Dendritic cell treated with granulocyte-macrophage colony-stimulating factor and Interleukin-4, amounts not matched to agents 40 ng/mL and 50 ng/mL, for 4 days (primary cell): ENCODE results near the gene KCNAB2.

Experiments used
- H3K27ac Mint-ChIP-seq: one replicate; pipeline ENCODE4 v1.8.0; 2022; ENCODE audit warnings: mild to moderate bottlenecking, mixed read lengths
- H3K27me3 Mint-ChIP-seq: one replicate; pipeline ENCODE4 v1.8.0; 2022; ENCODE audit warnings: mild to moderate bottlenecking, mixed read lengths
- H3K36me3 Mint-ChIP-seq: one replicate; pipeline ENCODE4 v1.8.0; 2022; ENCODE audit warnings: low read depth, mixed read lengths
- H3K4me1 Mint-ChIP-seq: one replicate; pipeline ENCODE4 v1.8.0; 2022; ENCODE audit warnings: low read depth, mixed read lengths
- H3K4me3 Mint-ChIP-seq: one replicate; pipeline ENCODE4 v1.8.0; 2022; ENCODE audit warnings: mild to moderate bottlenecking, moderate library complexity, mixed read lengths
- H3K9me3 Mint-ChIP-seq: one replicate; pipeline ENCODE4 v1.8.0; 2022; ENCODE audit warnings: mixed read lengths
- intact Hi-C: fragments of 100-400 bp; cut with micrococcal nuclease; formaldehyde crosslinking; loops from one replicate; pipeline ENCODE4 v1.15.0; 2022

The KCNAB2 gene

DNA sequence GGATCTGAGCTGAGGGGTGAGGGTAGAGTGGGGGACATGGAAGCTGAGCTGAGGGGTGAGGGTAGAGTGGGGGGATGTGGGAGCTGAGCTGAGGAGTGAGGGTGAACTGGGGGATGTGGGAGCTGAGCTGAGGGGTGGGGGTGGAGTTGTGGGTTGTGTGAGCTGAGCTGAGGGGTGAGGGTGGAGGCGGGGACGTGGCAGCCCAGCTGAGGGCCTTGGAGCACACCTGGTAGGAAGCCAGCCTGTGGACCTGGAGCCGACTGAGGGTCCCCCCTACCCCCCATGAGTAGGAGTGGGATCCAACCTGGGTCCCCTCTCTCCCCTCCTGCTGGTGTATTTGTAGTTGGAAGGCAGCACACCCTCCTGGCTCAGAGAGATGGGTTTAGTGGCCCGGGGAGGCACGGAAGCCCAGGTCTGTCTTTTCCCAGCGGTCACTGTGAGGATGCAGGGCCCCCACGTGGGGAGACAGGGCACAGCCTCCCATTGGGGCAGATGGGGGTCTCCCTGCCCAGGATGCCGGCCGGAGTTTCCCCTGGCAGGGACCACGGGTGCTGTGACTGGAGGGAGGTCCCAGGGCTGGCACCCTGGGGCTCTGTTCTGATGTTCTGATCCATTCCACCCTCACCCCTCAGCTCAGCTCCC, 40.3 kb upstream of the KCNAB2 start:
- no peaks in the 10 kb centered on the region for H3K9me3 Mint-ChIP-seq
- intact Hi-C loops, result no loop called here
- H3K27ac Mint-ChIP-seq, result no peak overlapping the region
- peaks cover 20% of the 10 kb centered on the region for H3K4me1 Mint-ChIP-seq
- H3K4me3 Mint-ChIP-seq, result no peak overlapping the region
- peaks cover 11% of the 10 kb centered on the region for H3K36me3 Mint-ChIP-seq
- no peaks in the 10 kb centered on the region for H3K27me3 Mint-ChIP-seq

- peaks cover 20% of the 10 kb centered on the region for H3K4me1 Mint-ChIP-seq
- peaks cover 11% of the 10 kb centered on the region for H3K36me3 Mint-ChIP-seq
- intact Hi-C loops, result no loop called here
- H3K27me3 Mint-ChIP-seq, result no peaks in the 10 kb centered on the region
- H3K4me3 Mint-ChIP-seq, result no peak overlapping the region
- H3K27ac Mint-ChIP-seq, result no peak overlapping the region
- H3K9me3 Mint-ChIP-seq, result no peaks in the 10 kb centered on the region
Measured at GRCh38 chr1:6006882-6007281, 38.8 kb upstream of the KCNAB2 start.

- peaks cover 20% of the 10 kb centered on the region for H3K4me1 Mint-ChIP-seq
- H3K9me3 Mint-ChIP-seq, result no peaks in the 10 kb centered on the region
- H3K27ac Mint-ChIP-seq, result no peak overlapping the region
- no peak overlapping the region for H3K4me3 Mint-ChIP-seq
- peaks cover 11% of the 10 kb centered on the region for H3K36me3 Mint-ChIP-seq
- intact Hi-C loops, result no loop called here
- H3K27me3 Mint-ChIP-seq, result no peaks in the 10 kb centered on the region
Measured at GRCh38 chr1:6007318-6008083, 38.2 kb upstream of the KCNAB2 start.

GRCh38 chr1:6008084-6008415, 37.6 kb upstream of the KCNAB2 start:
- Mint-ChIP-seq H3K27me3 (no peaks in the 10 kb centered on the region), H3K4me1 (peaks cover 20% of the 10 kb centered on the region), H3K36me3 (peaks cover 9% of the 10 kb centered on the region), H3K4me3 (no peak overlapping the region), H3K27ac (no peak overlapping the region), H3K9me3 (no peaks in the 10 kb centered on the region)
- intact Hi-C loops, result no loop called here

- H3K4me1 Mint-ChIP-seq, result peaks cover 23% of the 10 kb centered on the region
- intact Hi-C loops, result no loop called here
- peaks cover 9% of the 10 kb centered on the region for H3K36me3 Mint-ChIP-seq
- no peaks in the 10 kb centered on the region for H3K9me3 Mint-ChIP-seq
- H3K27ac Mint-ChIP-seq, result no peak overlapping the region
- H3K4me3 Mint-ChIP-seq, result no peak overlapping the region
- no peaks in the 10 kb centered on the region for H3K27me3 Mint-ChIP-seq
Measured at GRCh38 chr1:6008696-6009095, 37.0 kb upstream of the KCNAB2 start.

DNA sequence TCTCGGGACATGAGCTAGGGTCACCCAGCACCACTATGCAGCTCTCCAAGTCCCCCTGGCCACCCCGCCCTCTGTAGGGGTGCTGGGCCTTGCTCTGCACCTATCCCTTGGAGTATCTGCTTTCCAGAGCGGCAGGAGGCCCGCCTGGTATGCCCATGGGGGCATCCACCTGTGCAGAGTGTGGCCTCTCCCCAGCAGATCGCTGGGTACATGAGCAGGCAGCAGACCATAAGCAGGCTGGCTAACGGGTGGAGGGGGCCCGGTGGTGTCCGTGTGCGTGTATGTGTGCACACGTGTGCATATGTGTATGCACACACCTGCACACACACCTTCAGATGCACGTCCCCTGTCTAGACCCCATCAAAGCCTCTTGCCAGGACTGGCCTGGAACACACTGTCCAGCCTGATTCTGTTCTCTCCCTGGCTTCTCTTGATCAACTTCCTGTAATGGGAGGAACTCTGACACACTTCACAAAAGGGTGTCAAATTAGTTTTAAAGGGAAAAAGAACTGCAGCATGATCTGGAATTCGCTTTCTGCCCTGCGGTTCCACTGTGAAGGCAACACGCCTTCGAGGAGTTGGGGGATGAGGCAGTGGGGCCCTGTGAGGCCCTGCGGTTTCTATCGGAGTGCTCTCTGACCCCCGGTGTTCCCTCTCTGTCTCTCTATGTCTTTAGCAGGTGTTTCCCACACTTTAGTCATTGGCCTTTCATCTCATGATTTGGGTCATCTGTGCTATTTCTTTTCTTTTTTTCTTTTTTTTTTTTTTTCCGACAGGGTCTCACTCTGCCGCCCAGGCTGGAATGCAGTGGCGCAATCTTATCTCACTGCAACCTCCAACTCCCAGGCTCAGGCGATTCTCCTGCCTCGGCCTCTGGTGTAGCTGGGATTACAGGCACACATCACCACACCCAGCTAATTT, 36.3 kb upstream of the KCNAB2 start:
- no peak overlapping the region for H3K27ac Mint-ChIP-seq
- intact Hi-C loops, result no loop called here
- peaks cover 30% of the 10 kb centered on the region for H3K4me1 Mint-ChIP-seq
- no peak overlapping the region for H3K4me3 Mint-ChIP-seq
- no peaks in the 10 kb centered on the region for H3K9me3 Mint-ChIP-seq
- H3K27me3 Mint-ChIP-seq, result no peaks in the 10 kb centered on the region
- peaks cover 12% of the 10 kb centered on the region for H3K36me3 Mint-ChIP-seq

DNA sequence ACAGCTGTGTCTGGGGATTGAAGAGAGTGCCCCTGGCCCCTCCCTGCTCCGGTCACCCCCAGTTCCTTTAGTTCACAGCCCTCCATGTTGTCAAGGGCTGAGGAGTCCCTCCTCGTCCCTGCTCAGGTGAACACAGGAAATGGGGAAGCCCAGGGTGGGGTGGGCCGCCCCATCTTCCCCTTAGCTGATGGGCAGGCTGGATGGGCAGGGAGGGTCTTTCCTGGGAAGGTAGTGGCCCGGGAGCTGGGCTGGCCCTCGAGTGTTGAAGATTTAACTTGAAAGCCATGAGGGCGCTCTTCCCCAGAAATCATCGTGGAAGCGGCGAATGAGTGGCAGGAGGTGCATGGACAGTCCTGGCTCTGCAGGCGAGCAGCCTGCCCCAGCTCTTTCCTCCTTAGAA, 35.1 kb upstream of the KCNAB2 start:
- no peaks in the 10 kb centered on the region for H3K27me3 Mint-ChIP-seq
- H3K27ac Mint-ChIP-seq, result no peak overlapping the region
- H3K9me3 Mint-ChIP-seq, result no peaks in the 10 kb centered on the region
- H3K36me3 Mint-ChIP-seq, result peaks cover 12% of the 10 kb centered on the region
- H3K4me1 Mint-ChIP-seq, result peaks cover 42% of the 10 kb centered on the region
- intact Hi-C loops, result no loop called here
- H3K4me3 Mint-ChIP-seq, result no peak overlapping the region

GRCh38 chr1:6011161-6011945, 34.3 kb upstream of the KCNAB2 start:
- peaks cover 43% of the 10 kb centered on the region for H3K4me1 Mint-ChIP-seq
- intact Hi-C loops, result no loop called here
- H3K27ac Mint-ChIP-seq, result no peak overlapping the region
- H3K9me3 Mint-ChIP-seq, result no peaks in the 10 kb centered on the region
- H3K27me3 Mint-ChIP-seq, result no peaks in the 10 kb centered on the region
- H3K4me3 Mint-ChIP-seq, result no peak overlapping the region
- peaks cover 12% of the 10 kb centered on the region for H3K36me3 Mint-ChIP-seq

DNA sequence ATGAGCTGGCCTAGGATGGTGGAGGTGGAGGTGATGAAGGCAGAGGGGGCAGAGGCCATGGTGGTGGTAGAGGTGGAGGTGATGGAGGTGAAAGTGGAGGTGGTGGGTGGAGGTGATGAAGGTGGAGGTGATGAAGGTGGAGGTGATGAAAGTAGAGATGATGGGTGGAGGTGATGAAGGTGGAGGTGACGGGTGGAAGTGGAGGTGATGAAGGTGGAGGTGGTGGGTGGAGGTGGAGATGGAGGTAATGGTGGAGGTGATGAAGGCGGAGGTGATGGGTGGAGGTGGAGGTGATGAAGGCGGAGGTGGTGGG, 33.8 kb upstream of the KCNAB2 start:
- H3K4me1 Mint-ChIP-seq, result peaks cover 43% of the 10 kb centered on the region
- no peak overlapping the region for H3K4me3 Mint-ChIP-seq
- no peak overlapping the region for H3K27ac Mint-ChIP-seq
- no peaks in the 10 kb centered on the region for H3K27me3 Mint-ChIP-seq
- intact Hi-C loops, result no loop called here
- no peaks in the 10 kb centered on the region for H3K9me3 Mint-ChIP-seq
- H3K36me3 Mint-ChIP-seq, result peaks cover 12% of the 10 kb centered on the region

DNA sequence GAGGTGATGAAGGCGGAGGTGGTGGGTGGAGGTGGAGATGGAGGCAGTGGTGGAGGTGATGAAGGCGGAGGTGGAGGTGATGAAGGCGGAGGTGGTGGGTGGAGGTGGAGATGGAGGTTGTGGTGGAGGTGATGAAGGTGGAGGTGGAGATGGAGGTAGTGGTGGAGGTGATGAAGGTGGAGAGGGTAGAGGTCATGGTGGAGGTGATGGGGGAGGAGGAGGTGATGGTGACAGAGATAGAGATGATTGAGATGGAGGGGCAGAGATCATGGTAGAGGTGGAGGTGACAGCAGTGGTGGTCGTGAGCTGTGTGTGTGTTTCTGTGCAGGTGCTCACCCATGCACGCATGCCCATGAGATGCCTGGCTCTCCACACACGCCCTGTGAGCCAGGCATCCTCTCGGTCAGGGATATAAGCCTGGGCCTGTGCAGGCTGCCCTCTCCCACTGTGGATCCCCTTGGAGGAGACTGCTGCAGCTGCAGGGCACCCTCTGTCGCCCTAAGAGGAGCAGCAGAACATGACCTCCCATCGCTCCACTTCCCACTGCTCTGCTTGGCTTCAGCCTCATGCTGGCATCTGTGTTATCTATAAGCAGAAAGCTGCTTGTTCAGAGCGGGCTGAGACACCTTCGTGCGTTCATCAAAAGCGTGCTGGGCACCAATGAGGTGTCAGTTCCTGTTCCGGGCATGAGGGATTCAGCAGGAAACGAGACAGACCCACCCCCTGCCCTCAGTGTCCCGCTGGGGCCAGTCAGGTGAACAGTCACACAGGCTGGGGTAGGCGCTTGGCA, 33.0 kb upstream of the KCNAB2 start:
- Mint-ChIP-seq H3K9me3 (no peaks in the 10 kb centered on the region), H3K36me3 (peaks cover 12% of the 10 kb centered on the region), H3K27ac (no peak overlapping the region), H3K4me3 (no peak overlapping the region), H3K27me3 (no peaks in the 10 kb centered on the region), H3K4me1 (peaks cover 36% of the 10 kb centered on the region)
- intact Hi-C loops, result no loop called here

DNA sequence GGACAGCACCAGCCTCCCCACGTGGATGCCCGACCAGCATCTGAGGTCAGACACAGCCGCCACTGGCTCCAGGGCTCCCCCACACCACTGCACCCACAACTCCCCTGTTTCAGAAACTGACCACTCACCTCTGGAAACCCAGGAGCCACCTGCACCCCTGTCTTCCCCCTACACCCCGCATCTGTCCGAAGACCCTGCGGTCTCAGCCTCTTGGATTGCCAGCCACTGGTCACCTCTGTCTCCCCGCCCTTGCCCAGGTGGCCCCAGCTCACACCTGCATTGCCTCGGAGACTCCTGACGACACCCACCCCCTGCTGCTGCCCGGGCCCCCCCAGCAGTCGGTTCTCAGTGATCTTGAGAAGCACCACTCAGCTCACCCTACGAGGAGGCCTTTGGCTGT, 32.2 kb upstream of the KCNAB2 start:
- Mint-ChIP-seq H3K9me3 (no peaks in the 10 kb centered on the region), H3K4me3 (no peak overlapping the region), H3K4me1 (peaks cover 35% of the 10 kb centered on the region), H3K27me3 (no peaks in the 10 kb centered on the region), H3K27ac (no peak overlapping the region), H3K36me3 (peaks cover 12% of the 10 kb centered on the region)
- intact Hi-C loops, result no loop called here

DNA sequence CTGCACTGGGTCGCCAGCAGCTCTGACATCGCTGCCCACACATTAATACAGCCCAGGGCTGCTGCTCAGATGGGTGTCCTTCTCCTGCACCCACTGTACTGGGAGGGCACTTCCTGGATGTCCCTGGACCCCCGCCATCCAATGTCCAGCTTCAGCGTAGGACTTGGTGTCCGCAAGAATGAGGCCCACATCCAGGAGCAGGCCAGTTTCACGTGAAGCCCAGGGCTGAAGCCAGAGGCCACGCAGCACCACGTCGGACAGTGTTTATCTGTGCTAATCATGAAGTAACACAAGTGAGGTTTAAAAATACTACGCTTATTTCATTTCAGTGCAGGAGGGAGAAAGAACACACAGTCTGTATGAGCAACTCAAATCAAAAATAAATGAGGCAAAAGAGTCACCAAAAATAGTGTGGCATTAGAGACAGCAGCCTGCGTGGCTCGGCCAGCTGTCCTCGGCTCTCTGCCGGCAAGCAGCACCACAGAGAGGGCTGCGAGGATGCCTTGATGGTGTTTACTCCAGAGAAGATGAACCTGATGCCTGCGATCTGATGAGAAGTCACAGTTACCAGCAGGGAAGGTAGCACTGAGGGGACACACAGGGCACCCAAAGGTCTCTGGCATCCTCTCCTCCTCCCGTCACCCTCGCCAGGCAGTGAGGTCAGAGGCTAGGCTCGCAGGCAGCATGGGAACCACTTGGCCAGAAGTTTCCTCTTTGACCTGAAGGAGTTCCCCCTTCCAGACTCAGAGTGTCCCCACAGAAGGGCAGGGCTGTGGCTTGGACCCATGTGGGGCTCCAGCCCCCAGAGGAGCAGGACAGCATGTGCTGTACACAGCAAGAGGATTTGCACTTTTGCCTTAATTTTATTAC, 31.3 kb upstream of the KCNAB2 start:
- Mint-ChIP-seq H3K27me3 (no peaks in the 10 kb centered on the region), H3K27ac (peak overlapping the region; percentile 35), H3K4me3 (no peak overlapping the region), H3K4me1 (peaks cover 27% of the 10 kb centered on the region), H3K36me3 (peaks cover 12% of the 10 kb centered on the region), H3K9me3 (no peaks in the 10 kb centered on the region)
- intact Hi-C loops, result no loop called here
